OCI-LY7 (cell line): ENCODE measurements around the gene ZC3H4. TPM values are rescaled to one million over a fixed set of nuclear protein-coding genes. Genes with fewer than 3 reads are reported as not detected.

Source experiments
- BruUV-seq: library from RNA; stranded (reverse); fragments of 400-500 nt; replicated peaks from 2 replicates; lab custom pipeline; 2021; lab: Mats Ljungman, UMichigan
- CTCF ChIA-PET: fragments of 300-600 bp; sonication (Branson Sonifier 250); formaldehyde crosslinking; loops from one replicate; lab custom pipeline; 2022; ENCODE audit warnings: antibody characterized with exemption; ENCODE audit not compliant: unreplicated experiment; lab: Charles Lee
- POLR2A ChIA-PET: fragments of 300-600 bp; sonication (Branson Sonifier 250); formaldehyde crosslinking; loops from one replicate; lab custom pipeline; 2022; ENCODE audit warnings: antibody characterized with exemption; lab: Charles Lee
- DNase-seq: peaks from one replicate; pipeline ENCODE4 v3.0.0-alpha.2; 2015; ENCODE audit warnings: low spot score
- H2AFZ ChIP-seq: fragments of 200-600 bp; sonication (generic), shearing (Covaris generic); 2 replicates; pipeline ENCODE4 v1.6.1; 2014; ENCODE audit warnings: mild to moderate bottlenecking, antibody characterized with exemption, low read length, moderate library complexity
- H3K27ac ChIP-seq: fragments of 200-600 bp; sonication (generic); 2 replicates; pipeline ENCODE4 v1.5.1; 2014; ENCODE audit warnings: mixed run types, low read depth, mild to moderate bottlenecking, moderate library complexity, low read length, inconsistent platforms; ENCODE audit not compliant: poor library complexity, severe bottlenecking
- H3K36me3 ChIP-seq: fragments of 200-600 bp; sonication (generic); 2 replicates; pipeline ENCODE4 v1.6.1; 2014; ENCODE audit warnings: mild to moderate bottlenecking, antibody characterized with exemption, low read length, moderate library complexity, mixed read lengths; ENCODE audit not compliant: insufficient read depth
- H3K4me1 ChIP-seq: fragments of 200-600 bp; sonication (generic); 2 replicates; pipeline ENCODE4 v1.5.1; 2014; ENCODE audit warnings: mild to moderate bottlenecking, low read length; ENCODE audit not compliant: insufficient read depth, poor library complexity, severe bottlenecking
- H3K4me2 ChIP-seq: fragments of 200-600 bp; sonication (generic); 2 replicates; pipeline ENCODE4 v1.6.1; 2014; ENCODE audit warnings: mild to moderate bottlenecking, low read length
- H3K4me3 ChIP-seq: fragments of 200-600 bp; sonication (generic); 2 replicates; pipeline ENCODE4 v1.5.1; 2014; ENCODE audit warnings: mild to moderate bottlenecking, low read depth, low read length; ENCODE audit not compliant: poor library complexity, severe bottlenecking
- H3K79me2 ChIP-seq: fragments of 200-600 bp; sonication (generic); 2 replicates; pipeline ENCODE4 v1.6.1; 2016; ENCODE audit warnings: low read depth, mild to moderate bottlenecking, low read length, moderate library complexity, mixed read lengths; ENCODE audit not compliant: insufficient read depth
- H3K9me2 ChIP-seq: fragments of 200-600 bp; sonication (generic); 2 replicates; pipeline ENCODE4 v1.6.1; 2016; ENCODE audit warnings: mild to moderate bottlenecking, low read length, mixed read lengths; ENCODE audit not compliant: insufficient read depth
- H3K9me3 ChIP-seq: fragments of 200-600 bp; sonication (generic); 2 replicates; pipeline ENCODE4 v1.6.1; 2014; ENCODE audit warnings: mild to moderate bottlenecking, mixed run types, low read length, mixed read lengths
- H4K20me1 ChIP-seq: fragments of 200-600 bp; sonication (generic); 2 replicates; pipeline ENCODE4 v1.6.1; 2014; ENCODE audit warnings: mild to moderate bottlenecking, antibody characterized with exemption, low read length, moderate library complexity, mixed read lengths; ENCODE audit not compliant: insufficient read depth
- EZH2phosphoT487 ChIP-seq: fragments of 200-600 bp; sonication (generic); IDR thresholded peaks from 2 replicates; pipeline ENCODE4 v1.6.1; 2018; ENCODE audit warnings: low read depth, borderline replicate concordance, mild to moderate bottlenecking, mixed run types, antibody characterized with exemption, low read length, moderate library complexity, mixed read lengths
- intact Hi-C: fragments of 100-400 bp; cut with micrococcal nuclease; formaldehyde crosslinking; loops from one replicate; pipeline ENCODE4 v1.10.0; 2022; ENCODE audit not compliant: unreplicated experiment
- total RNA-seq, 2 experiments: library from RNA; depleted of rRNA in 1 of 2; stranded (reverse); fragments of >200 nt in 1 of 2; shearing (Covaris generic) in 1 of 2; gene quantifications; 2 replicates each; pipeline ENCODE4 v1.2.3, GENCODE V29; 2014 to 2022
- TF ChIP-seq, protein P1 (sequence below): fragments of 200-600 bp; sonication (generic); conservative IDR thresholded peaks from 2 replicates; pipeline ENCODE4 v1.5.1; 2014; ENCODE audit warnings: mild to moderate bottlenecking, antibody characterized with exemption, low read length, moderate library complexity, mixed read lengths

ZC3H4 gene
- total RNA-seq, 2 experiments from 2014 or later = 23.0 to 76.8 TPM

DNA sequence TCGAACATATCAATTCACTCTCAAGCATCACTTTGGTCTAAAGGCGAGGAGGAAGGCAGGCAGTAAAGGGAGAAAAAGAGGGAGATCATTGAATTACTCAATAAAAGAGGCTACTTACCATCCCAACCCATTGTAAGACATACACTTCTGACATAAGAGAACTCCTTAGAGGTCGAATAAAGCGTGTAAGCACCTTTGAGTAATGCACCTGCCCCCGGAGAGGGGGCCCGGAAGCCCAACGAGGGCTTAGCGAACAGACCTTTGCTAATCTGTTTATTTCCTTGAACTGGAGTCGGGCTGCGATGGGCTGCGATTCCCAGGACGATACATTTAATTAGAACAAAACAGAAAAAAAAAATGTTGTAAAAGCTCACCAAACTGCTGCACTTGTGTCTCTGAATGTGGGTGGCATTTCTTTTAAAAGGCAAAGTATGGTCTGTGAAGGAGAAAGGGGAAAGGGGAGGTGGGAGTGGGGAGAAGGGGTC is 3.0 kb downstream of the ZC3H4 start:
- H3K4me1 ChIP-seq = peaks cover 44% of the 10 kb centered on the region
- no TSS peak for BruUV-seq
- intact Hi-C loops = loop anchor here (5.0 to 10.0 kb wide), 2 partner anchors 33 to 256 kb away; partner anchors contain the start of gene AP2S1

DNA sequence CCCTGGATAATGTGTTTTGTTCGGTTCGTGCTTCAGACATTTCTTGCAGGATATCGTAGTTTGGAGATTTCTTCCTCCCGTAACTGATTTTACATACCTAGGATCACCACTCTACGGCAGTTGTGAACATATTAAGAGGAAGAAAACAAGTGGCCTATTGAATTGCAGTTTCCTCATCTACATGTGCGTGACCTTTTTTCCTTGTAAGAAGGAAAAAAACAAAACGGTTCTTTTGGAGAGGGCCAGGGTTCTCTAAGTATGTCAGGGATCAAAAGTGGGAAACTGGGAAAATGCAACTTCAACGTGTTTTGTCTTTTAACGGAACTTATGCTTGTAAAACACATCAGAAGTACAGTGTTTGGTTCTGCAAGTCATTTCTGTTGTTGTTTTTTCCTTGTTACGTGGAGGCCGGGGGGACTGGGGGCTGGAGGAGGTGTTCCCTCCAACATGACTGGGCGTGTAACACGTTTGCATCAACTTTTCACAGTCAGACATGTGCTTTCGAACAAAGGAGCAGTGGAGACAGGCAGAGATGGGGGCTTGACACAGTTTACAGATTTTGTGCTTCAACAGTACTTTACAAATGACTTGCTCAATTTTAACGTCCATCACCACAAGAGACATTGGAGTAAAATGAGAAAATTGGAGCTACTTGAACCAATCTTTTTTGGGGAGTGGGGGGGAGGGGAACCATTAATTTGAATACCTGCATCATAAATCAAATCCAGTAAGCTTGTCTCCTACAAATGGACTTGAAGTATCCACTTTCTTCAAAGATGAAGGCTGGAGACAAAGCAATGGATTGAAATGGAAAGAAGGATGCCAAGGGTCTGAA is 3.8 kb downstream of the ZC3H4 start:
- CTCF ChIA-PET = no interaction called here

More for the DNA sequence above, 3.0 kb downstream of the ZC3H4 start:
- Histone ChIP-seq H3K4me2 (peak overlapping the region; percentile 100), H2AFZ (no peak overlapping the region), H4K20me1 (no peaks in the 10 kb centered on the region), H3K4me3 (peak overlapping the region; percentile 94), H3K79me2 (peaks cover 63% of the 10 kb centered on the region), H3K27ac (peak overlapping the region; percentile 93), H3K9me3 (no peaks in the 10 kb centered on the region), H3K9me2 (no peaks in the 10 kb centered on the region), H3K36me3 (peaks cover 62% of the 10 kb centered on the region)
- peak; percentile 72 for DNase-seq
- ChIA-PET POLR2A (no interaction called here), CTCF (no interaction called here)
- TF ChIP-seq EZH2phosphoT487 = no peak
- TF ChIP-seq, protein P1, sequence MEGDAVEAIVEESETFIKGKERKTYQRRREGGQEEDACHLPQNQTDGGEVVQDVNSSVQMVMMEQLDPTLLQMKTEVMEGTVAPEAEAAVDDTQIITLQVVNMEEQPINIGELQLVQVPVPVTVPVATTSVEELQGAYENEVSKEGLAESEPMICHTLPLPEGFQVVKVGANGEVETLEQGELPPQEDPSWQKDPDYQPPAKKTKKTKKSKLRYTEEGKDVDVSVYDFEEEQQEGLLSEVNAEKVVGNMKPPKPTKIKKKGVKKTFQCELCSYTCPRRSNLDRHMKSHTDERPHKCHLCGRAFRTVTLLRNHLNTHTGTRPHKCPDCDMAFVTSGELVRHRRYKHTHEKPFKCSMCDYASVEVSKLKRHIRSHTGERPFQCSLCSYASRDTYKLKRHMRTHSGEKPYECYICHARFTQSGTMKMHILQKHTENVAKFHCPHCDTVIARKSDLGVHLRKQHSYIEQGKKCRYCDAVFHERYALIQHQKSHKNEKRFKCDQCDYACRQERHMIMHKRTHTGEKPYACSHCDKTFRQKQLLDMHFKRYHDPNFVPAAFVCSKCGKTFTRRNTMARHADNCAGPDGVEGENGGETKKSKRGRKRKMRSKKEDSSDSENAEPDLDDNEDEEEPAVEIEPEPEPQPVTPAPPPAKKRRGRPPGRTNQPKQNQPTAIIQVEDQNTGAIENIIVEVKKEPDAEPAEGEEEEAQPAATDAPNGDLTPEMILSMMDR = no peak

More for the DNA sequence above, 3.8 kb downstream of the ZC3H4 start:
- Histone ChIP-seq H4K20me1 (no peaks in the 10 kb centered on the region), H3K4me3 (peak overlapping the region; percentile 94), H3K4me2 (peak overlapping the region; percentile 100), H3K36me3 (peaks cover 70% of the 10 kb centered on the region), H3K4me1 (peaks cover 44% of the 10 kb centered on the region), H3K79me2 (peaks cover 71% of the 10 kb centered on the region), H3K9me3 (no peaks in the 10 kb centered on the region), H3K9me2 (no peaks in the 10 kb centered on the region), H2AFZ (no peak overlapping the region), H3K27ac (peak overlapping the region; percentile 93)
- TF ChIP-seq EZH2phosphoT487 = no peak
- TF ChIP-seq, protein P1 = no peak
- DNase-seq = peak; percentile 56
- no TSS peak for BruUV-seq
- intact Hi-C loops = loop anchor here (5.0 to 10.0 kb wide), 2 partner anchors 32 to 255 kb away; partner anchors contain the start of gene AP2S1
- POLR2A ChIA-PET = no interaction called here
